ENCODE results near the gene ORM2.
A peak's percentile ranks its signal among the peaks of the same experiment; 100 is the strongest.

Gene ORM2

DNA sequence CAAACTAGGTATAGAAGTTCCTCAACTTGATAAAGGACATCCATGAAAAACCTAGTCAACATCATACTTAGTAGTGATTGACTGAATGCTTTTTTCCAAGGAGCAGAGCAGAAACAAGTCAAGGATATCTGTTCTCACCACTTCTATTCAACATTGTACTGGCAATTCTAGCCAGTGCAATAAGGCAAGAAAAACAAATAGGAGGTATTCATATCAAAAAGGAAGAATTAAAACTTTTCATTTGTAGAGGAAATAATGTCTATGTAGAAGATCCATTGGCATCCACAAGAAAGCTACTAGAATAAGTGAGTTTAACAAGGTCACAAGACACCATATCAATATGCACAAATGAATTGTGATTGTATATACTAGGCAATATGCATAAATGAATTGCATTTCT is 35.0 kb upstream of the ORM2 start:
- DNase-seq (ENCODE audit: low read depth, low spot score), result no peak

DNA sequence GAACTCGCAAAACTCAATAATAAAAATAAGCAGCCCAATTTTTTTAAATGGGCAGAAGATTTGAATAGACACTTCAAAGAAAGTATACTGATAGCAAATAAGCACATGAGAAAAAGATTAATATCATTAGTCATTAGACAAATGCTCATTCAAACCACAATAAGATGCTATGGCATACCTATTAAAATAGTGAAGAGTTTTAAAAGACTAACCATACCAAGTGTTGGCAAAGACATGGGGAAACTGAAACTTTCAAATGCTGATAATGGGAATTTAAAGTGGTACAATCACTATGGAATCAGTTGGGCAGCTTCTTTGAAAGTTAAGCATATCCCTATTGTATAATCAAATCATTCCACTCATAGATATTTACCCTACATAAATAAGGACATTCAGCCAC is 33.3 kb upstream of the ORM2 start:
- no peak for DNase-seq (ENCODE audit: low read depth, low spot score)

DNA sequence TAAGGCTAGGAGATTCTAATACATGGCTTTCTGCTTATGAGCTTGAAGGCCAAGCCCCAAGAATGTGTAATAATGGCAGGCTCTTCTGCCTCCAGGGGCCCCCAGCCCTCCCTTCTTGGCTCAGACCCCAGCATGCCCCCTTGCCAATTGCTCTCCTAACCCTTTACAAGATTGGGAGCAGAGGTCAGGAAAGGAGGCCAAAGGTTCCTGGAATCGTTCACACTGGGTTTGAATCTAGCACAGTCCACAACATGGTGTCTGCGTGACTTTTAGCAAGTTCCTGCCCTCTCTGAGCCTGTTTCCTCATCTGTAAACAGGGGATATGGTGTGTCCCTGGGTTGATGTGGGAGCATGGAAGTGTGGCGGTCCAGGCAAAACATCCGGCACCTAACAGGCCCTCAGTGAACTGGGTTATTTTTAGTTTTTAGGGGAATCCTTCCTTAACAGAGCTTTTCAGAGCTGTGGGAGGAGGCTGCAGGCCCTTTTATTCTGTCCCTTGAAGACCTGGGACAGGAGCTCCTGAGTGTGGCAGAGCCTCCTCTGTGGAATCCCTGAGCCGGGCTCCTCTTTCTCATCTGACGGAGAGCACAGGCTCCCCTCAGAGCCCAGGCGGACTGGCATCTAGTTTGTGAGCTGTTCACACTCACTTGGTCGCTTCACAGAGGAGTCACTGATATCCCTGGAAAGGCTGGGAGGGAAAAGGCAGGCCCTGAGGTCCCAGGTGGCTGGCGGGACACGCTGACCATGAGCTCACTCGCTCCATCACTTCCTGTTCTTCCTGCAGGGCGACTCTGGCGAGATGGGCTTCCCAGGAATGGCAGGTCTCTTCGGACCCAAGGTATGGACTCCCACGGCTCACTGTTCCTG is 30.1 kb upstream of the ORM2 start:
- no peak for DNase-seq (ENCODE audit: low read depth, low spot score)

DNA sequence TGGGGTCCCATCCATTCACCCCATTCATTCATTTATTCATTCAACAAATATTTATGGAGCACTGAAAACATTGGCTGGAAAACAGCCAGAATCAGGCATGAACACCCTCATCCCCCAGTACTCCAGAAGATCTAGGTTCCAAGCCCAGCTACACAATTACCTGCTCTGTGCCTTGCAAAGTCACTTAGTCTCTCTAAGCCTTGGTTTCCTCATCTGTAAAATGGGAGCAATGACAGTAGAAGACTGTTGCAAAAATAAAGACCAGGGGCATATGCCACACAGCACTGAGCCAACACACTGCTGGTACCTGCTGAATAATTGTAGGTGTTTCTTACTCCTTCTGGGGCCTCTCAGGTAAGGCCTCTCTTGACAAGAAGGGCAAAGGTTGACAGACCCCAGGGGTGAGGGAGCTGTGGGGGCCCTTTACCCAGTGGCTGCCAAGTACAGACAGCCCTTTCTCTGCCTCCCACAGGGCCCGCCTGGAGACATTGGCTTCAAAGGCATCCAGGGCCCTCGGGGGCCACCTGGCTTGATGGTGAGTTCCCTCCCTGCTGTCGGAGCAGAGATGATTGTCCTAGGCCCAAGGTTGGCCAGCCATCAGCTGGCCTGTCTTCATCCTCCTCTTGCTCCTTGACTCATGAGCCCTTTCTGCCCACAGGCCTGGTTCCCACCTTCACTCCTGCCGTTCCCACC is 29.4 kb upstream of the ORM2 start:
- DNase-seq (ENCODE audit: low read depth, low spot score), result no peak

DNA sequence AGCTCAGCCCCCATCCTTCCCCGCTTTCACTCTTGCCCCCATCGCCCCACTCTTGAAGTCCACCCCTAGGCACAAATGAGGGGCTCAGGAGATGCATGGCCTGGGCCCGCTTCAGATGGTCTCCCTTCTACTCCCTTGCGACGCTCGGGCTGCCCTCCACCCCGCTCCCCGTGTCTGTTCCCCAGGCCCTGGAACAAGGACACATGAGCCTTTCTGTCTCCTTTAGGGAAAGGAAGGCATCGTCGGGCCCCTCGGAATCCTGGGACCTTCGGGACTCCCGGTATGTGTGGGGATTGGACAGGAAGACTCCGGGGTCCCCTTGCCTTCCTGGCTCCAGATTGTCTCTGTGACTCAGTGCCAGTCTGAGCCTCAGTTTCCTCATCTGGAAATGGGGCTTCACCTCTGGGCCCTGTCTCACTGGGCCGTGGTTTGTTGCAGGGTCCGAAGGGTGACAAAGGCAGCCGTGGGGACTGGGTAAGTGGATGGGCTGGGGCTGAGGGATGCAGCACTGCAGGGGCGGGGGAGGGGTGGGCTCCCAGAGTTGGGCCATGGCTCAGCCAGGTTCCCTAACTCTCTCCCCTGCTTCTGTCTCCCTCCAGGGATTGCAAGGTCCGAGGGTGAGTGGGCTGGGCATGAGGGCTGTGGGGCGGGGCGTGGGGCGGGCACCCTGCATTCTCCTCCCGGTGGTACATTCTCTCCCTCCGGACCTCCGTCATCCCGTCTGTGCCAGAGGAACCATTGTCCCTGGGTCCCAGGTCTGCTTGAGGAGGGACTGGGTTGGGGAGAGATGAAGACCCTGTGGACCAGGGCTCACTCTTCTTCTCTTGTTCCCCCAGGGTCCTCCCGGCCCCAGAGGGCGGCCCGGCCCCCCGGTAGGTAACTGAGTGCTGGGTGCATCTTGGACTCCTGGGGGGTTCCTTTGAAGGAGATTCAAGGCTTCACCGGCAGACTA is 28.5 kb upstream of the ORM2 start:
- DNase-seq (ENCODE audit: low read depth, low spot score), result no peak

DNA sequence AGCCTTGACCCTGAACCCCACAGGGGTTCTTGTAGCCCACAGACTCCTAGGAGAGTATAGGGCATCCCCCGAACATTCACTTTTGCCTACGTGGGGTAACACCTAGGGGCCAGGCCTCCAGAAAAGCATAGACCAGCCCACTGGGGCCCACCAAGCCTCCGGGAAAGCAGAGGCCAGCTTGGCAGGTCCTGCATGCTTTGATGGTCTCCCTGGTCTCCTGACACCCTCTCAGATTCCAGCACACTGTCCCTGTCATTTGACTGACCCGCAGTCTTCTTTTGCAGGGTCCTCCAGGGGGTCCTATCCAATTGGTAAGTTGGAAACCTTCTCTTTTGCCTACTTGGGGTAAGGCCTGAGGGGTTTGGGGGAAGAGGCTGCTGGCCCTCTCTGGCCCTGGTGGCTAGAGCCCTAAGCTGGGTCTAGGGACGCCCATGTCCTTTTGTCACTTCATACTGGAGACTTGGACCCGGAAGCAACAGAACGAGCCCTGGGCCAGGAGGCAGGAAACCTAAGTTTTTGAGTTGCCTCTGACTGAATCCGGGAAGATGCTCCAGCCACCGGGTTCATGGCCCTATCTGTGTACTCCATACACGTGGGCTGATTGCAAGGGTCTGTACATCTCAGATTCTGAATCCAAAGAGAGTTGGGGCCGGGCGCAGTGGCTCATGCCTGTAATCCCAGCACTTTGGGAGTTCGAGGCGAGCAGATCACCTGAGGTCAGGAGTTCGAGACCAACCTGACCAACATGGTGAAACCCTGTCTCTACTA is 27.7 kb upstream of the ORM2 start:
- no peak for DNase-seq (ENCODE audit: low read depth, low spot score)

DNA sequence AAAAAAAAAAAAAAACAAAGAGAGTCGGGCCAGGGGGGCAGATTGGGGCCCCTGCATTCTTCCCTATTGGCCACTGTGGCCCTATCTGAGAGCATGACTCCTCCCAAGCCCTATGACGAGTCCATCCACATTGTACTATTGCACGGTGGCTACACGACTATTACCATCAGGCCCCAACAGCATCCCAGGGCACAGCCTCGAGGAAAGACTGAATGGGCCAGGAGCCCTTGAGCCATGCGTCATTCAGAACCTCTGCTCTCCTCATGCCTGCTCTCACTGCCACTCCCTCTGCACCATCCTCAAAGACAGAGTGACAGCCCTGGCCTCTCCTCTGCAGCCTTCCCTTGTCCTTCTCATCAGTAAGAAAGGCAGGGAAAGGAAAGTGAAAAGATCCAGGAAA is 26.9 kb upstream of the ORM2 start:
- DNase-seq (ENCODE audit: low read depth, low spot score), result no peak

DNA sequence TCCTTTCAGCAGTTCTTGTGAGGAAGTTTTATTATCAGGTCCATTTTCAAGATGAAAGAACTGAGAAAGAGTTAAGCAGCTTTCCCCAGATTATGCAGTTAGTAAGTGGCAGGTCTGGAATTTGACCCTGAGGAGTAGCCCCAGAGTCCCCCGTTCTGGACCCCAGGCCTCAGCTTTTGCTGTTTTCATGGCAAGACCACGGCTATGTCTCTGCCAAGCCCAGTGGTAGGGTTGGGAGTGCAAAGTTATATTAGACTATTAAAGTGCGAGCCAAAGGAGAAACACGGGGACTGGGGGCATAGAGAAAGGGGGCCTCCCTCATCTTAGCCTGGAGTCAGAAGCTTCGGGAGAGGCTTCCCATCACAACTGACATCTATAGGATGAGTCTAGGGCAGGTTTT is 26.1 kb upstream of the ORM2 start:
- DNase-seq (ENCODE audit: low read depth, low spot score), result no peak

DNA sequence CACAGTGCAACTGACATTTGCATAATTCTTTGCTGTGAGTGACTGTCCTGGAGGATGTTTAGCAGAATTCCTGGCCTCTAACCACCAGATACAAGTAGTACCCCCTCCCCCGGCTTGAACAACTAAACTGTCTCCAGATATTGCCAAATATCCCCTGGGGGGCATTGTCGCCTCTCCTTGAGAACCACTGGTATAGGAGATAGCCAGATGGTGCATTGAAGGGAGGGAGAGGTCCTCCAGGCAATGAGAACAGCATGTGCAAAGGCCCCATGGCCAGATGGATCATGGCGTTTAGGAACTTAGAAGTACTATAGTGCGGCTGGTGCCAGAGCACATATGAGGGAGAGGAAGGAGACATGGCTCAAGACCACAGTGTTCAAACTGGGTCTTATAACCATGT is 25.7 kb upstream of the ORM2 start:
- DNase-seq (ENCODE audit: low read depth, low spot score), result no peak

DNA sequence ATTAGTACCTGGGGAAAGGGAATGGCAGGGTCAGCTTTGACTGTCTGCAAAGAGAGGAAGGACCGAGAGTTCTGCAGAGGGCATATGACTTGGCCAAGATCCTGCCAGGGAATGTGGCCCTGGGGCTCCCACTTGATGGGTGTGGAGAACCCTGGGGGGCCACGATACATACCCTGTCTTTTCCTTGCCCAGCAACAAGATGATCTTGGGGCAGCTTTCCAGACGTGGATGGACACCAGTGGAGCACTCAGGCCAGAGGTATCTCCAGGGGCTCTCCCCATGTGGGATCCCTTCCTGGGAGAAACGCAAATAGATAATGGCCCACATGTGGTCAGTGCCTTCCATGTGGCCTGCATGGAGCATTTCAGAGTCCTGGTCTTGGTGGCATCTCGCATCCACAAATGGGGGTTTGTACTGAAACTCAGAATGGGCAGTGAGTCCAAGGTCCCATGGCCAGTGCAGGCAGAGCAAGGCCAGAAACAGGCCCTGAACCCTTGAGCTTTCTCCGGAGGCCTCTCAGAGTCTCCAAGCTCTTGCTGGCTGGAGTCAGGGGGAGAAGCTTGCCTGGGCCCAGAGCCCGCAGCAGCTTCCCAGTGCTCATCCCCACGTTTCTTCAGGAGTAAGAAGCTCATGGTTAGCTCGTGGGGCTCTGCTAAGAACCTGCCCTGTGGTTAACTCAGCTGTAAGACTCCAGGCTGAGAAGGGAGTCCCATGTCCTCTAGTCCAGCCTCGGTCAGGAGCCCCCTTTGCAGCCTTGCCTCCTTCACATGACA is 25.1 kb upstream of the ORM2 start:
- DNase-seq (ENCODE audit: low read depth, low spot score), result no peak

DNA sequence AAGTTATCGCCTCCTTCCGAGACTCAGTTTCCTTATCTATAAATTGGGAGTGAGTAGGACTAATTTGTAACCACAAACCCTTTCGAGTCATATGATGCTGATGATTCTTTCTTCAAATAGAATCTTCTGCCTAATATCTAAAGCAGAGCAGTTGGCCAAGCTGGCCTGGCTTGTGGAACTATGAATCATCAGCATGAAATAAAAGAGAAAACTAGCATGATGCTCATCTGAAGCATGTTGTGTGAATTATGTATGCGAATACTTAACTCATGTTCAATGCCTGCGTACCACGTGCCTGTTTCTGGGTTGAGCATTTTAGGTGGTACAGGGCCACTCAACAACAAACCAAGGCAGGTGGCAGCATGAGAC is 21.8 kb upstream of the ORM2 start:
- peak; percentile 23 for DNase-seq (ENCODE audit: low read depth, low spot score)

DNA sequence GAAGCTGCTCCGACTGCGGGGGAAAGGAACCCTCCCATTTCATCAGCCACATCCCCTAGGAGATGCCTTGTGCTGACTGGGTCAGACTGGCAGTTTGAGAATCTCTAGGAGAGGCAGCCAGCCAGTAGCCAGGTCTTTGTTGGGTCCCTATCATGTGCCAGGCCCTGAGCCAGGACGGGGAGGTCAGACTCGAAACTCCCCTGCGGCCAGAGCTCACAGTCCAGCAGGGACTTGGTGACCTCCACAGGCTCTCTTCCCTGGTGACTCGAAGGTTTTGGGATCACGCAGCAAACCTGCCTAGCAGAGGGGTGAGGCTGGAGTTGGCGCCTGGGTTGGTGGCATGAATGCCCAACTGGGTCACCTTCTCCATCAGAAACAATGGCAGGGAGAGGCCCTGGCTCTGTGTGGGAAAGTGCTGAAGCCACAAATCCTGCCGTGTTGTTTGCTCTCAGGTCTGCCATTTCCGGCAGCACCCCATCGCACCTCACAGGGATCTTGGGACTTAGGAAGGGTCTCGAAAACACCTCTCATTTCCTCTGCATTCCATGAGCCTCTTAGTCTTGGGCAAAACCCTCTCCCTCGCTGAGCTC is 21.2 kb upstream of the ORM2 start:
- no peak for DNase-seq (ENCODE audit: low read depth, low spot score)

DNA sequence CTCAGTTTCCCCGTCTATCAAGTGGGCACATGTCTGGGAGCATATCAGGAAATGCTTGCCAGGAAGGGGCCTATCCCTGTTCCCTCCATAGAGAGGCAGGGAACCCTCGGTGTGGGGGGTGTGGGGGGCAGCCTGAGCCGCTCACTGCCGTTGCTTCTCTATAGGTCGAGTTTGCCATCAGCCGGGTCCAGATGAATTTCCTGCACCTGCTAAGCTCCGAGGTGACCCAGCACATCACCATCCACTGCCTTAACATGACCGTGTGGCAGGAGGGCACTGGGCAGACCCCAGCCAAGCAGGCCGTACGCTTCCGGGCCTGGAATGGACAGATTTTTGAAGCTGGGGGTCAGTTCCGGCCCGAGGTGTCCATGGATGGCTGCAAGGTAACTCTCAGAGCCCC is 20.6 kb upstream of the ORM2 start:
- DNase-seq (ENCODE audit: low read depth, low spot score), result no peak

DNA sequence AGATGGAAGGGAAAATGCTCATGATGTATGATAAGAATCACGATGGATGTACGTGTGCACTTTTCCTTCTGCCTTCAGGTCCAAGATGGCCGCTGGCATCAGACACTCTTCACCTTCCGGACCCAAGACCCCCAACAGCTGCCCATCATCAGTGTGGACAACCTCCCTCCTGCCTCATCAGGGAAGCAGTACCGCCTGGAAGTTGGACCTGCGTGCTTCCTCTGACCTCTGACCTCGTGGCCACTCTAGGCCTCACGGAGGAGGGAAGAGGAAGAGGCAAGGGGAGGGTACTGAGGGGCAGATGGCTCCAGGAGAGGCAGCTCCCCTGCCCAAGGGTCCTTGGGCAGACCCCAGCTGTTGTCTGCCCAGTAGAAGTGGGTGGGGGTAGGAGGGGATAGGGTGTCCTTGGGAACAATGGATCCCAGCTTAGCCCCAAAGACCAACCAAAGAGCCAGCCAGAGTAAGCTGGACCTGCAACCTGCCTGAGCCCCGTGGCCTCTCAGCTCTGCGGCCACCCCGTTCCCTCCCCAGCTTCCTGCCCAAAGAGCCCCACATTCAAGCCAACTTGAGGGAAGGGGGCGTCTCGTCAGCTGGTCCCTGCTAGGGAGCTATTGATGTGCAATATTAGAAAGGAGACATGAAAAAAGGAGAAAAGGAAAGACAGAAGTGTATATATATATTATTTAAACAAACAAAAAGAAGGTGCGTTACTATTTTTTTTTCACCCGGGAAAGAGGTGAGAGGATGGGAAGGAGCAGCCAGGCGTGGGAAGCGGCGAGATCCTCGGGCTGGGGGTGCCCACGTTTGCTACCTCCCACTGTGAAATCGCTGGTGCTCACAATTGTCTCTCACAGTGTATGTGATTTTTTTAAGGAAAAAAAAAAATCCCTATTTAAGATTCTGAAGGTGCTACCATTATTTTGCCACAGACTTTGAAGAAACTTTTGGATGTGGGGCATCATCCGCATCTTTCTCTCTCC is 18.9 kb upstream of the ORM2 start:
- no peak for DNase-seq (ENCODE audit: low read depth, low spot score)

DNA sequence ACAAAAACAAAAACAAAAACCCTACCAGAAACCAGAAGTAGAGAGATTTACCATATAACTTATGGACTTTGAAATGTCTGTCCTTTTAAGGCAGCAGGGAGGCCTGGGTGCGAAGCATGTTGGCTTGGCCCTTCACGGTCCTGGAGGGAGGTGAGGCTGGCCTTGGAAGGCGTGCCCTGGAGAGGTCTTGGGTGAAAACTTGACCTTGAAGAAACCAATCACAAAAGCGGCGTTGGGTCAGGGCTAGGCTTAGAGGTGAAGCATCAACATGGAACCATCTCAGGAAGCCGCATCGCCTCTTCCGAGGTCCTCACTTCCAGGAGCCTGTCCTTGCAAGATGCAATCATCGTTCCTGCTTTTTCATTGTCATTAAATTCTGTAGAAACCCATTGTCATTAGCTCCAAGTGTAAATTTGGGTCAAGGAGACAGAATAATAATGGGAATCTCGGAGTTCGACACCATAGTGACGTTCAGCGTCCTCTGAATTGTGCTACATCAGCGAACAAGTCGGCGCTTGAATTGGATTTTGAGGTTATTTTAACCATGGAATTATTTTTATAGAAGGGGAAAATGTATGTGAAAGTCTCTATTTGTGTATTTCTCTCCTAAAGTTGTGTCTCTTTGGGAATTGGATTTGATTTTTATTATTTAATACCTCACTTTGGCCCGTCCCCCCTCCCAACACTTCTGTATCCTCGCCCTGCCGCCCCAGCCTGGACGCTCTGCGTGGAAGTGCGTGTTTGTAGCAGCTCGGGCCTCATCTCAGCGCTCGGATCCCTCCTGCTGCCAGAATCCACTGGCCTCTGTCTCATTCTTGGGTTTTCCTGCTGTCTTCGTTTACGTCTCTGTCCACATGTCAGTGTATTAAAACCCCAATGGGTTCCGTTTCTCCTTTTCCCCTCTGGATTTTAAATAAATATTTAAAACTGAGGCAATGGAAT is 17.8 kb upstream of the ORM2 start:
- no peak for DNase-seq (ENCODE audit: low read depth, low spot score)

DNA sequence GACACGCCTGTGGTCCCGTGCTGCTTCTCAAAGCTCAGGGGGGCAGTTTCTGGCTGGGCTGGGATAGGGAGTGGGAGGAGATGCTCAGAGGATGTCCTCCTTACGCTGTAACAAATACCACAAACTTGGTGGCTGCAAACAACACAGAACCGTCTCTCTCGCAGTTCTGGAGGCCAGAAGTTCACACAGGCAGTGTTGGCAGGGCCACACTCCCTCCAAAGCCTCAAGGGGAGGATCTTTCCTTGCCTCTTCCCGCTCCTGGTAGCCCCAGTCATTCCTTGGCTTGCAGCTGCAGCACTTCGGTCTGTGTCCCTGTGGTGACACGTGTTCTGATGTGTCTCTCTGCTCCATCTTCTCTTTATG is 17.2 kb upstream of the ORM2 start:
- DNase-seq (ENCODE audit: low read depth, low spot score), result no peak

DNA sequence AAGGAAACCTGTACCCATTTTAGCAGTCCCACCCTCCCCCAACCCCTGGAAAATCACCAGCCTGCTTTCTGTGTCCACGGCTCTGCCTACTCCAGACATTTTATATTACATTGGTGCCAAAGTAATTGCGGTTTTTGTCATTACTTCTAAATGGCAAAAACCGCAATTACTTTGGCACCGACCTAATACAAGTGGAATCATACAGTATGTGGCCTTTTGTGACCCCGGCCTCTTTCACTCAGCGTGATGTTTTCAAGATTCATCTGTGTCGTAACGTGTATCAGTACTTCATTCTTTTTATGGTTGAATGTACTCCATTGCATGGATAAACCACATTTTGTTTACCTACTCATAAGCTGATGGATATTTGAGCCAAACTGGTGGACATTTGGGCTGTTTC is 16.5 kb upstream of the ORM2 start:
- no peak for DNase-seq (ENCODE audit: low read depth, low spot score)

DNA sequence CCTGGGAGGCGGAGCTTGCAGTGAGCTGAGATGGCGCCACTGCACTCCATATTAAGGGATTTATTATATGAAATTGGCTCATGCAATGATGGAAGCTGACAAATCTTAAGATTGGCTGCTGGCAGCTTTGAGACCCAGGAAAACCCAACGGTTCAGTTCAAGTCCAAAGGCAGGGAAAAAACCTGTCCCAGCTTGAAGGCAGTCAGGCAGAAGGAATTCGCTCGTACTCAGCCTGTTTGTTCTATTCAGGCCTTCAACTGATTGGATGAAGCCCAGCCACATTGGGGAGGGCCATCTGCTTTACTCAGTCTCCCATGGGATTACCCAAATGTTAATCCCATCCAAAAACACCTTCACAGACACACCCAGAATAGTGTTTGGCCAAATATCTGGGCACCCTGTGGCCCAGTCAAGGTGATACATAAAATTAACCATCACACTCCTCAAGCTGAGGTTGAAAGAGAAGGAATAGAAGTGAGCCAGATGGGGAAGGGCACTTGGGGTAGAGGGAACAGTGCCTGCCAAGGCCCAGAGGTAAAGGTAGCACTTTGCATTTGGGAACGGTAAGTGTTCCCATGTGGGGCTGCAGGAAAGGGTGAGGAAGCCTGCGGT is 15.3 kb upstream of the ORM2 start:
- no peak for DNase-seq (ENCODE audit: low read depth, low spot score)

All from astrocyte of the hippocampus (primary cell).